SH-SY5Y (cell line): Measurements from ENCODE around the gene RASAL2.

ENCODE experiments used
- GATA2 ChIP-seq: IDR thresholded peaks from 2 replicates; pipeline ENCODE4 v1.6.1; 2011; ENCODE audit warnings: mild to moderate bottlenecking, low read depth, low read length
- GATA3 ChIP-seq: IDR thresholded peaks from 2 replicates; pipeline ENCODE4 v1.6.1; 2011; ENCODE audit warnings: low read depth, mild to moderate bottlenecking, low read length, moderate library complexity

The RASAL2 gene

DNA sequence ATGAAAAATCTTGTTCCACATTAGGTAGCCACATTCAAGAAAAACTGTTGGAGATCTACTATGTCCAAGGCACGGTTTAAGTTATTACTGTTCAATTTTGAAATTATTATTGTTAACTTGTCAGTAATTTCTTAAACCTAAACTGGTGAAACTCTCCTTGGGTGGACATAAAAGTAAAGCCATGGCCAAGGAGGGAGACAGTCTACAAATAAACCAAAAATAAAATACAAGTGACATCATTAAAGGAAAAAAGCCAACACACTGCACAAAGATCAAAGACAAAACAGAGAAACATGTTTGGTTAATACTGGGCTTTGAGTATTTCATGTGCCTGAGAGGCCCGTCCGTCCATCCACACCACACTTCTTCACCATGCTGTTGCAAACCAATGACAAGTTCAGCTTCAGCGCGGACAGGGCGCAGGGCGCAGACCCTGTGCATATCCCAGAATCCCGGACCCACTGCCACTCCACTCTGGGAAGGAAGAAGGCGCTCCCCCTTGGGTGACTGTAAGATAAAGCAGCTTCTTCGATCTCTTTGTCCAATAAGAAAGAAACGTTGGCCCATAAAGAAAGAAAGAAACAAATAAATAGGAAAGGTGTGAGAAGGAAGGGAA is 918 bp upstream of the RASAL2 start:
- TF ChIP-seq GATA3 (no peak), GATA2 (no peak)

DNA sequence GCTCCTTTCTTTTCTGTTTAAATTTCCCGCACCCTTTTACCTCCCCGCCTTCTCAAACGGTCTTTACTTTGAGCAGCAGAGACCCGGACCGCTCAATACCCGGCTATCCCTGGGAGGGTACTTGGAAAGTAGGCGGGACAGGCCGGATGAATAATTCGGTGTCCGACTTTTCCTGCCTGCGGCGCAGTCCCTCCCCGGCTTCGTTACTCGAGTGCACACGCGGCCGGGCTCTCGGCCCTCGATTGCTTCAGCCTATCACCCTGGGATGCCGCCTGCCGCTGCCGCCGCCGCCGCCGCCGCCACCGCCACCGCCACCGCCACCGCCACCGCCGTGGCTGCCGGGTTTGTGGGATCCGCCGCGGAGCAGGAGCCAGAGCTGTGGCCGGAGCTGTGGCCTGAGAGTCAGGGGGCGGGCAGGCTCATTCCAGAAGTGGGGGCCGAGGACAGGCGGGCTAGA is 382 bp upstream of the RASAL2 start:
- no peak for TF ChIP-seq GATA3

DNA sequence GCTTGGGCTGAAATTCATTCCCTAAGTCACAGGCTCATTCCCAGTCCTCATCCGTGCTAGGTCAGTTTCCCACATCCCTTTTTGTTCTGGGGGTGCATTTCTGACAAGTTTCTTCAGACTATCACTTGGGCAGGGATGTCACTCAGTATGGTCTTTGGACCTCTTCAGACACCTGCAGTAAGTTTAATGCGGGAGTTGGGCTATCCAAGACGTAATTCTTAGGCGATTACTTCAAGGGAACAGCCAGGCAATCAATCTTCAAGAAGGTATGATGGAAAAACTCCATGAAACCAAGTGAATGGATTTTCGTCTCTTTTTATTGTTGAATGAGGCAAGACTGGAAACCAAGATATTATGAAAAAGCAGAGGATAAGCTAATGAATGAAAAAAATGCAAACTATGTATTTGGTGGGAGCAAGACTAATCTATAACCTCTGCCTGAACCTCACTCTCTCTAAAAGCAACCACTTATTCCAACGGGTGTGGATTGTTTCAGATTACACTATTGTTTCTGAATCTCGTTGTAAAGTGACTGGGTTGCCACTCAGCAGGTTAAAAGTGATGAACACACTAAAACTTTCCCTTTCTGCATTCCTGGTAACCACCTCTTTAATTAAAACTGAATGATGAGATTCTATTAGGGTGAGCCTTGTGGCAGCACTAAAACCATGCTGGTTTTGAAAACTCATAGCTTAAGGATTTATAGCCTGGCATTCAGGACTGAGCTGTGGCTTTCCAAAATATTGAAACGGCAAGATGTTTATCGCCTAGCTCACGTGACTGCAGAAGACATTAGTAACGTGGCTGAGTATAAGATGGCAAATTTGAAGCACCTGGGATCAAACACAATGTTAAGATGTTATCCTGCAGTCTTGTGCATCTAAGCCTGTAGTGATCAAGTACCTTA is 1.1 kb downstream of the RASAL2 start:
- no peak for TF ChIP-seq GATA3
- peak; percentile 18; the same call in 1 of the 2 replicates for TF ChIP-seq GATA2

DNA sequence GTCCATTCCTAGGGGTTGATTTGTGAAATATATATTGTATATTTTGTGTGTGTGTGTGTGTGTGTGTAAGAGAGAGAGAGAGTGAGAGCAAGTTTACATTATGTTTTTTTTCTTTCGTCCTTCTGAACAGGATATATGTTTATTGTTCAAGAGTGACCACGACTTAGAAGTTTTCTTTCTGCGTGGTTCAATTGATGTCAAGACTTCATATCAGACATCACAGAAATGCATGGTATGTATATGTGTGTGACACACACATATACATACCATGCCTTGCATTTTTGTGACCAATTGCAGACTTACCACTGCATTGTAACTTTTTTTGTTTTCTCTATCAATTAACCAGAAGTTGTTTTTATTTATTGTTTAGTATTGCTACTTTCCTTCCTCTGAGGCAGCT is 2.5 kb downstream of the RASAL2 start:
- no peak for TF ChIP-seq GATA3
- TF ChIP-seq GATA2, result no peak

DNA sequence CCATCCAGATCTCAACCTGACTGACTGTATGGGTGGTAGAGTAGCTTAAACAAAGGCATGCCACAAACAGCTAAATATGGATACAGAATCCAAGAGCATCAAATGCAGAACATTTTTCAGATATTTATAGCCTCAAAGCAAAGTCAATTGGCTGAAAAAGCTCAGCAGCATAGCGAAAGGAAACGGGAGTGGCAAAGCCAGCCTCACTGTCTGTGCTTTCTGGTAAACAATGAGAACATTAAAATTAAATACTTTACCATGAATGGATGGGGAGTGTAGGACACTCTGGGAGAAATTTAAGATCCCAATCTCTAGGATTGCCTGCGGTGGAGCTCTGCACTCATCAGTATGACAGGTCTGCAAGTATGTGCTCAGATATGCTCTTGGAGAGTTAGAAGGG is 4.4 kb downstream of the RASAL2 start:
- TF ChIP-seq GATA2, result peak; percentile 90
- no peak for TF ChIP-seq GATA3

DNA sequence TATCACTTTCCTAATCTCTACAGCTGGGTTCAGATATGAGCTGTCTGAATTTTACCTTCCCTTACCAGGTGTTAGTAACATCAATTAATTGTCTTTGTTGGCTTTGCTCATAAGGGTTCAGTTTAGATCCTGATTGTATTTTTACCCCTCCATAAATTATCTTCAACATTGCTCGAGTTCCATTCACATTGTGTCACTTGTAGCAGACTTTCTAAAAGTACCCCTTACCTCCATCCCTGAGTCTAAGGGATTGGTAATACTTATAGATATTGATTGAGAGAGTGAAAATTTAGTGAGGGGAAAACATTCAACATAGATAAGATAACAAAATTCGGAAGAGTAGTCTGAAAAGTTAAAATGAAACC is 7.3 kb downstream of the RASAL2 start:
- TF ChIP-seq GATA2, result no peak
- TF ChIP-seq GATA3, result no peak

DNA sequence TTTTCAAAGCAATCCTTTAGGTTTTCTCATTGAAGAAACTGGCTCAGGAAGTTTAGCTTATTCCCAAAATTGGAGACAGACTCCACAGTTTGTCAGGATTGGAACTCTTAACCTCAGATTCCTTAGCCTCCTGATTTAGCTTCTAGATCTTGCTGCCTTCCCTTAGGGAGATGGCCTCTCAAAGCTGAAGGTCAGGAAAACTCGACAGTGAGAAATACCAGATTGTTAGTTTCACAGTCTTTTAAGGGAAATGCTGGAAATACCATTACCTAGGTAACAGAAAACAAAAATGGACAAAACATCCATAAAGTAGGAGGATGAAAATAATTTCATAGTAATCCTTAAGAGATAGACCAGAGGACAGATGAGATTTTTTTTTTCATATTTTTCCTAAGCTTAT is 7.8 kb downstream of the RASAL2 start:
- no peak for TF ChIP-seq GATA2
- TF ChIP-seq GATA3, result no peak

DNA sequence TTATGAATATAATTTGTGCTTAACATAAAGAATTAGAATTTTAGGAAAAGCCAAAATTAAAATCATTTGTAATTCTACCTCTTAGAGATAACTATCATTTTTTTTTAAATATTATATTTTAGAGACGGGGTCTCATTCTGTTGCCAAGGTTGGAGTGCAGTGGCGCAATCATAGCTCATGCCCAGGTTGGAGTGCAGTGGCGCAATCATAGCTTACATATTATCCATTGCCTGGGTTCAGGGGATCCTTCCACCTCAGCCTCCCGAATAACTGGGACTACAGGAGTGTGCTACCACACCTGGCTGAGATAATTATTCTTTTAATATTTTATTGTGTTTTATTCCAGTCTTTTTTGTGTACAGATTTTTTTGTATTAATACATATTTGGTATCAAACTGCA is 8.3 kb downstream of the RASAL2 start:
- TF ChIP-seq GATA2, result no peak

DNA sequence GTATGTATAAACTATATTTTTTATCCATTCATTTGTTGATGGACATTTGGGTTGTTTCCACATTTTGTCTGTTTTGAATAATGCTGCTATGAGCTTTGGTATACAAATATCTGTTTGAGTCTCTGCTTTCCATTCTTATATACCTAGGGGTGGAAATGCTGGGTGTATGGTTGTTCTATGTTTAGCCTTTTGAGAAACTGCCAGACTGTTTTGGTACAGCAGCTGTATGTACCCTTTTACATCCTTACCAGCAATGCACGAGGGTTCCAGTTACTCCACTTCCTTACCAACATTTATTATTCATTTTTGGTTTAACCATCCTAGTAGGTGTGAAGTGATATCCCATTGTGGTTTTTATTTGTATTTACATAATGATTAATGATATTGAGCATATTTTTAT is 13.9 kb downstream of the RASAL2 start:
- TF ChIP-seq GATA2, result no peak
- TF ChIP-seq GATA3, result no peak

DNA sequence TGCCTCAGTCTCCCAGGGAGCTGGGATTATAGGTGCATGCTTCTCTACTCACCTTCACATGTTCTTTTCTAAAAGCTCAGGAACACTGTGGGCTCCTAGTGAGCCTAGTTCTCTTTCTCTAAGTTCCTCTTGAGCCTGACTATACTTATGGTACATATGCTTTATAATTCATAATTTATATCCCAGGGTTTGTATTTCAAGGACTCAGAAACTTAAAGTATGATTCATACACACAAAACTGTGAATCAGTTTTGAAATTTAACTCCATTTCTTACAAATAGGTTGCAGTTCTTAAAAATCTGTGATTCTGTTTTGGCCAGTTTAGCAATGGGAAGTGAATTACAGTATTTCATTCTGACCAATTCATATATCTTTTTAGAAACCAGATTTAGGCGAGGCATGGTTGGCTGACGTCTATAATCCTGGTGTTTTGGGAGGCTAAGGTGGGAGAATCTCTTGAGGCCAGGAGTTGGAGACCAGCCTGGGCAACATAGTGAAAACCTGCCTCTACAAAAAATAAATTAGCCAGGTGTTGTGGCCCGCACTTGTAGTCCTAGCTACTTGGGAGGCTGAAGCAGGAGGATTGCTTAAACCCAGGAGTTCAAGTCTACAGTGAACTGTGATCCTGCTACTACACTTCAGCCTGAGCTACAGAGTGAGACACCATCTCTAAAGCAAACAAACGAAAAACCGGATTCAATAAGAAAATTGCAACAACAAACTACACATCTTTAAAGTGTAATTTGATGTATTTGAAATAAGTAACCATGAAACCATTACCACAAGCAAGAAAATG is 15.6 kb downstream of the RASAL2 start:
- TF ChIP-seq GATA3, result no peak
- TF ChIP-seq GATA2, result no peak

DNA sequence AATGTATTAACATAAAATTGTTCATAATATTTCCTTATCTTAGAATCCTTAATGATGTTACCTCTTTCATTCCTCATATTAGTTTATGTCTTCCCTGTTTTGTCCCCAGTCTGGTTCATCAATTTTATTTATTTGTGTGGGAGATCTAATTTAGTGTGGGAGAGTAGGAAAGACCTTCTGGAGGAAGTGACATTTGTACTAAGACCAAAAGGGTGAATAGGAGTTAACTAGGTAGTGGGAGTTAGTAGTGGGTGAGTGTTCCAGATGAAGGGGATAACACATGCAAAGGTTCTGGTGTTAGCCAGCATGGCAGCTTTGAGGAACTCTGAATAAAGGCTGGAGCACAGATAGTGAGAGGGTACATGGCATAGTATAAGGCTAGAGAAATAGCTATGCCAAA is 21.4 kb downstream of the RASAL2 start:
- TF ChIP-seq GATA2 (no peak), GATA3 (no peak)

DNA sequence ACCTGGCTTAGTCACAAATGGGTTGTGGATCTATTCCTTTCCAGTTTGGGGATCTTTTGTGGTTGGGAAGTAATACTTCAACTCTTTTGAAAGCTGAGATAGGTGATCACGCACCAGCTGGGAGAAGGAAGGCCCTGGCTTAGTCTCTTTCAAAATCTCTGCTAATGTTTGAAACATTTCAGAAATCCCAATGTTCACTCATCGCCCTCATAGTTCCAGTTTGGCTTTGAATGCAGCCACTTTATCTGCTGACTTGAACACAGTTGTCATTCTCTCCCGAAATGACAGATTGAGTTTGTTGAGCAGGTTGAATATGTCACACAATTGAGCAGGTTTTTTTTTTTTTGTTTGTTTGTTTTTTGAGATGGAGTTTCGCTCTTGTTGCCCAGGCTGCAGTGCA is 24.6 kb downstream of the RASAL2 start:
- TF ChIP-seq GATA2, result no peak
- TF ChIP-seq GATA3, result no peak

DNA sequence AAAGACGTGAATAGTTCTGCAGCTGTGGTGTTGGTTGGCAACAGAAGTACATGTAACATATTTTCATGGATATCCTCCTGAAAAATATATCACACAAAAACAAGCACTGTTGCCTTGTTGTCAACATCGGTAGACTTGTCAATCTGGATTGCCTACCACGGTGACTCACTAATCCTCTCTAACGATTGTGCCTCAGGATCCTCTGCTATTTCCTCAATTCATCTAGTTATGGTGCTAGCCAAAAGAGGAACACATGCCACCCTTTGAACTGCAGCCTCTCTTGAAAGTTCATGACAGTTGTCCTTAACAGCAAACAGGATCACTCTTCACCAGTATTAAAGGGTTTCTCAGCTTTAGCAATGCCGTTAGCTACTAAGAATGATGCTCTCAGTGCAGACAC is 25.7 kb downstream of the RASAL2 start:
- no peak for TF ChIP-seq GATA2
- no peak for TF ChIP-seq GATA3

DNA sequence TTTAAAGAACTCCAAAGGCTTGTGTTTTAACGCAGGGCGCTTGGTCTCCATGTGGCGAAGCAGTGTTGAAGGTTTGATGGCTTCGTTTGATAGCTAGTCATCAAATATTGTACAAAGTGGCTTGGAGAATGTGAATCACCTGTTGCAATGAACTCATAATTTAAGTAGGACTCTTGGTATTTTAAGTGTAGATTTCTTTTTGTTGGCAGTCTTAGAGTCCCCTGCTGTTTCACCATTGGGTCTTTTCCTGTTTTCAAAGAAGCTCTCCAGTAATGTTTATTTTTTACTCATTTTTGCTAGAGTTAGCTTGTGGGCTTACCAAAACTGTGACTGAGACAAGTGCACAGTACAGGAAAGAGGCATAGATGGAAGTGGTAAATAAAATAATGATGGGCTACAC is 26.2 kb downstream of the RASAL2 start:
- TF ChIP-seq GATA3 (no peak), GATA2 (no peak)
